Erythroblast (primary cell): ENCODE results near the gene ZNF835.

Experiments used
- GATA1 ChIP-seq: IDR thresholded peaks from 2 replicates; pipeline ENCODE4 v1.6.1; 2011; ENCODE audit warnings: low read depth, mild to moderate bottlenecking, control low read depth, low read length, moderate library complexity
- POLR2A ChIP-seq: IDR thresholded peaks from 2 replicates; pipeline ENCODE4 v1.6.1; 2011; ENCODE audit warnings: mild to moderate bottlenecking, low read length

DNA sequence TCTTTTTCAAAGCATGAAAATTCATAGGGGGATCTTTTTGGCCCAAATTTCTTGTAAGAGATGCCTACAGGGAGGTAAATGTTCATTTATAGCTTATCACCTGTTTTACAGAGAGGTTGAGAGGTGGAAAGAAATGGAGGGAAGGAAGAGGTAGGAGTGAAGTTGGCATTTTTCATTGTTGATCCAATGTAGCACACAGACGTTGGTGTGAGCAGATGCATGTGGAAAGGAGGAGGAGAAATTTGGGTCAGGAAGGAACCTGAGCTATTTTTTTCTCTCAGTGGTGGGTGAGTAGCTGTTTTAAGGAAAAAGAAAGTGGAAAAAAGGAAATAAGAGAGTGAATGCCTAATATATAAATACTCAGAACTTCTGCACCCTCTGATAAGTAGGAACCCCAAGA, 38.5 kb downstream of the ZNF835 start:
- no peak for TF ChIP-seq POLR2A
- no peak for TF ChIP-seq GATA1
